ENCODE measurements around the gene CCT6B. TPM values are rescaled to one million over a fixed set of nuclear protein-coding genes. Genes with fewer than 3 reads are reported as not detected.

The CCT6B gene
- polyA plus RNA-seq, 1 donor from 2014 or later, result 2.1 TPM

GRCh38 chr17:34926661-34927060 is 34.6 kb downstream of the CCT6B start:
- no peaks in the 10 kb centered on the region for H3K9me3 ChIP-seq (ENCODE audit: low read length)
- H3K4me3 ChIP-seq (ENCODE audit: low read length), result no peak overlapping the region

GRCh38 chr17:34920676-34921075 is 40.6 kb downstream of the CCT6B start:
- Histone ChIP-seq H3F3A (ENCODE audit: insufficient read depth, low read length, poor library complexity, severe bottlenecking) (no peaks in the 10 kb centered on the region), H3K36me3 (ENCODE audit: insufficient read depth, low read length) (no peaks in the 10 kb centered on the region), H3K79me2 (replicated peaks; ENCODE audit: insufficient read depth, low read length) (no peaks in the 10 kb centered on the region), H3K9me3 (ENCODE audit: low read length) (no peaks in the 10 kb centered on the region), H4K20me1 (ENCODE audit: insufficient read depth) (no peaks in the 10 kb centered on the region), H3K4me2 (ENCODE audit: low read length) (no peak overlapping the region), H3K9me2 (ENCODE audit: insufficient read depth, low read length) (no peaks in the 10 kb centered on the region), H3K27me3 (ENCODE audit: insufficient read depth, low read depth, low read length) (no peaks in the 10 kb centered on the region), H2AFZ (ENCODE audit: low read depth, low read length) (no peak overlapping the region), H3K4me3 (ENCODE audit: low read length) (no peak overlapping the region), H3K9ac (ENCODE audit: low read length) (no peak overlapping the region), H3K27ac (ENCODE audit: low read length) (no peak overlapping the region)
- TF ChIP-seq, protein P1, sequence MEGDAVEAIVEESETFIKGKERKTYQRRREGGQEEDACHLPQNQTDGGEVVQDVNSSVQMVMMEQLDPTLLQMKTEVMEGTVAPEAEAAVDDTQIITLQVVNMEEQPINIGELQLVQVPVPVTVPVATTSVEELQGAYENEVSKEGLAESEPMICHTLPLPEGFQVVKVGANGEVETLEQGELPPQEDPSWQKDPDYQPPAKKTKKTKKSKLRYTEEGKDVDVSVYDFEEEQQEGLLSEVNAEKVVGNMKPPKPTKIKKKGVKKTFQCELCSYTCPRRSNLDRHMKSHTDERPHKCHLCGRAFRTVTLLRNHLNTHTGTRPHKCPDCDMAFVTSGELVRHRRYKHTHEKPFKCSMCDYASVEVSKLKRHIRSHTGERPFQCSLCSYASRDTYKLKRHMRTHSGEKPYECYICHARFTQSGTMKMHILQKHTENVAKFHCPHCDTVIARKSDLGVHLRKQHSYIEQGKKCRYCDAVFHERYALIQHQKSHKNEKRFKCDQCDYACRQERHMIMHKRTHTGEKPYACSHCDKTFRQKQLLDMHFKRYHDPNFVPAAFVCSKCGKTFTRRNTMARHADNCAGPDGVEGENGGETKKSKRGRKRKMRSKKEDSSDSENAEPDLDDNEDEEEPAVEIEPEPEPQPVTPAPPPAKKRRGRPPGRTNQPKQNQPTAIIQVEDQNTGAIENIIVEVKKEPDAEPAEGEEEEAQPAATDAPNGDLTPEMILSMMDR (IDR thresholded peaks at IDR 0.05; ENCODE audit: poor library complexity, severe bottlenecking), result no peak
- TF ChIP-seq RAD21 (conservative IDR thresholded peaks at IDR 0.05) (no peak), TAF1 (IDR thresholded peaks at IDR 0.05; ENCODE audit: low read depth) (no peak), EZH2 (IDR thresholded peaks at IDR 0.05; ENCODE audit: borderline replicate concordance, insufficient read depth, low read length, poor library complexity, severe bottlenecking) (no peak), SMC3 (conservative IDR thresholded peaks at IDR 0.05; ENCODE audit: poor library complexity) (no peak)

More at GRCh38 chr17:34926661-34927060, 34.6 kb downstream of the CCT6B start:
- Histone ChIP-seq H3K9ac (ENCODE audit: low read length) (no peak overlapping the region), H3K36me3 (ENCODE audit: insufficient read depth, low read length) (no peaks in the 10 kb centered on the region), H3K79me2 (replicated peaks; ENCODE audit: insufficient read depth, low read length) (no peaks in the 10 kb centered on the region), H3K9me2 (ENCODE audit: insufficient read depth, low read length) (no peaks in the 10 kb centered on the region), H3K27ac (ENCODE audit: low read length) (no peak overlapping the region), H3F3A (ENCODE audit: insufficient read depth, low read length, poor library complexity, severe bottlenecking) (no peaks in the 10 kb centered on the region), H3K4me2 (ENCODE audit: low read length) (no peak overlapping the region), H3K27me3 (ENCODE audit: insufficient read depth, low read depth, low read length) (no peaks in the 10 kb centered on the region), H2AFZ (ENCODE audit: low read depth, low read length) (no peak overlapping the region), H4K20me1 (ENCODE audit: insufficient read depth) (no peaks in the 10 kb centered on the region)
- TF ChIP-seq TAF1 (IDR thresholded peaks at IDR 0.05; ENCODE audit: low read depth) (no peak), POLR2AphosphoS5 (IDR thresholded peaks at IDR 0.05) (no peak), SMC3 (conservative IDR thresholded peaks at IDR 0.05; ENCODE audit: poor library complexity) (no peak), EP300 (conservative IDR thresholded peaks at IDR 0.05; ENCODE audit: poor library complexity, severe bottlenecking) (no peak), MXI1 (conservative IDR thresholded peaks at IDR 0.05; ENCODE audit: poor library complexity, severe bottlenecking) (no peak), EZH2 (IDR thresholded peaks at IDR 0.05; ENCODE audit: borderline replicate concordance, insufficient read depth, low read length, poor library complexity, severe bottlenecking) (no peak), RAD21 (conservative IDR thresholded peaks at IDR 0.05) (no peak)
- TF ChIP-seq, protein P1 (IDR thresholded peaks at IDR 0.05; ENCODE audit: poor library complexity, severe bottlenecking), result no peak
- TF ChIP-seq, protein P2, sequence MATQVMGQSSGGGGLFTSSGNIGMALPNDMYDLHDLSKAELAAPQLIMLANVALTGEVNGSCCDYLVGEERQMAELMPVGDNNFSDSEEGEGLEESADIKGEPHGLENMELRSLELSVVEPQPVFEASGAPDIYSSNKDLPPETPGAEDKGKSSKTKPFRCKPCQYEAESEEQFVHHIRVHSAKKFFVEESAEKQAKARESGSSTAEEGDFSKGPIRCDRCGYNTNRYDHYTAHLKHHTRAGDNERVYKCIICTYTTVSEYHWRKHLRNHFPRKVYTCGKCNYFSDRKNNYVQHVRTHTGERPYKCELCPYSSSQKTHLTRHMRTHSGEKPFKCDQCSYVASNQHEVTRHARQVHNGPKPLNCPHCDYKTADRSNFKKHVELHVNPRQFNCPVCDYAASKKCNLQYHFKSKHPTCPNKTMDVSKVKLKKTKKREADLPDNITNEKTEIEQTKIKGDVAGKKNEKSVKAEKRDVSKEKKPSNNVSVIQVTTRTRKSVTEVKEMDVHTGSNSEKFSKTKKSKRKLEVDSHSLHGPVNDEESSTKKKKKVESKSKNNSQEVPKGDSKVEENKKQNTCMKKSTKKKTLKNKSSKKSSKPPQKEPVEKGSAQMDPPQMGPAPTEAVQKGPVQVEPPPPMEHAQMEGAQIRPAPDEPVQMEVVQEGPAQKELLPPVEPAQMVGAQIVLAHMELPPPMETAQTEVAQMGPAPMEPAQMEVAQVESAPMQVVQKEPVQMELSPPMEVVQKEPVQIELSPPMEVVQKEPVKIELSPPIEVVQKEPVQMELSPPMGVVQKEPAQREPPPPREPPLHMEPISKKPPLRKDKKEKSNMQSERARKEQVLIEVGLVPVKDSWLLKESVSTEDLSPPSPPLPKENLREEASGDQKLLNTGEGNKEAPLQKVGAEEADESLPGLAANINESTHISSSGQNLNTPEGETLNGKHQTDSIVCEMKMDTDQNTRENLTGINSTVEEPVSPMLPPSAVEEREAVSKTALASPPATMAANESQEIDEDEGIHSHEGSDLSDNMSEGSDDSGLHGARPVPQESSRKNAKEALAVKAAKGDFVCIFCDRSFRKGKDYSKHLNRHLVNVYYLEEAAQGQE (IDR thresholded peaks at IDR 0.05; ENCODE audit: borderline replicate concordance), result no peak
